Measurements from ENCODE around the gene MIB1. TPM values are rescaled to one million over a fixed set of nuclear protein-coding genes. Genes with fewer than 3 reads are reported as not detected.

The MIB1 gene
- total RNA-seq, 3 donors from 2014 or later (not counting 1 experiment from before 2014, with no cell fraction given), result 27.5 to 38.4 (median 35.6) TPM

GRCh38 chr18:21910906-21911305 lies 170.3 kb downstream of the MIB1 start:
- no peaks in the 10 kb centered on the region for H3K9me3 Mint-ChIP-seq
- no peak for ATAC-seq
- no peak overlapping the region for H3K4me3 ChIP-seq (ENCODE audit: low read length)
- intact Hi-C loops (cut with micrococcal nuclease), result no loop called here
- WGBS (ENCODE audit: insufficient coverage), result 74% methylated on average over 5 of the region's 5 CpGs
- H3K4me1 Mint-ChIP-seq, result no peaks in the 10 kb centered on the region
- no peaks in the 10 kb centered on the region for H3K36me3 Mint-ChIP-seq
- H3K27ac ChIP-seq (ENCODE audit: low read length), result no peak overlapping the region
- peaks cover 3% of the 10 kb centered on the region for H3K27me3 ChIP-seq (ENCODE audit: control insufficient read depth, insufficient read depth, low read length)
- no peaks in the 10 kb centered on the region for H3K4me1 ChIP-seq (ENCODE audit: control insufficient read depth, insufficient read depth, low read length)
- no peaks in the 10 kb centered on the region for H3K9me3 ChIP-seq (ENCODE audit: control insufficient read depth, insufficient read depth, low read length)
- H3K27me3 Mint-ChIP-seq (ENCODE audit: low read depth in 2 of 2), result peaks cover 17 to 37% of the 10 kb centered on the region in 2 donors
- H3K27ac Mint-ChIP-seq, result no peak overlapping the region
- TF ChIP-seq CTCF (IDR thresholded peaks at IDR 0.05), result no peak
- H3K4me3 Mint-ChIP-seq, result no peak overlapping the region
- DNase-seq, result no peak
- no peaks in the 10 kb centered on the region for H3K36me3 ChIP-seq (ENCODE audit: control insufficient read depth, insufficient read depth, low read length)

GRCh38 chr18:21911551-21911950 lies 171.0 kb downstream of the MIB1 start:
- H3K9me3 ChIP-seq (ENCODE audit: control insufficient read depth, insufficient read depth, low read length), result no peaks in the 10 kb centered on the region
- no peaks in the 10 kb centered on the region for H3K36me3 ChIP-seq (ENCODE audit: control insufficient read depth, insufficient read depth, low read length)
- no peak for ATAC-seq
- Mint-ChIP-seq H3K27me3 (ENCODE audit: low read depth in 2 of 2) (peaks cover 20 to 35% of the 10 kb centered on the region in 2 donors), H3K4me3 (no peak overlapping the region), H3K4me1 (no peaks in the 10 kb centered on the region), H3K27ac (no peak overlapping the region), H3K9me3 (no peaks in the 10 kb centered on the region), H3K36me3 (no peaks in the 10 kb centered on the region)
- WGBS (ENCODE audit: insufficient coverage), result 6% methylated on average over 4 of the region's 5 CpGs
- no peak for TF ChIP-seq CTCF (IDR thresholded peaks at IDR 0.05)
- H3K27ac ChIP-seq (ENCODE audit: low read length), result no peak overlapping the region
- no peak overlapping the region for H3K4me3 ChIP-seq (ENCODE audit: low read length)
- intact Hi-C loops (cut with micrococcal nuclease), result no loop called here
- peaks cover 3% of the 10 kb centered on the region for H3K27me3 ChIP-seq (ENCODE audit: control insufficient read depth, insufficient read depth, low read length)
- H3K4me1 ChIP-seq (ENCODE audit: control insufficient read depth, insufficient read depth, low read length), result no peaks in the 10 kb centered on the region
- DNase-seq, result no peak

GRCh38 chr18:21912339-21913239 lies 172.0 kb downstream of the MIB1 start:
- Mint-ChIP-seq H3K27ac (no peak overlapping the region), H3K27me3 (ENCODE audit: low read depth in 2 of 2) (peaks cover 20 to 25% of the 10 kb centered on the region in 2 donors), H3K9me3 (no peaks in the 10 kb centered on the region), H3K4me3 (no peak overlapping the region), H3K36me3 (no peaks in the 10 kb centered on the region), H3K4me1 (no peaks in the 10 kb centered on the region)
- ATAC-seq (no peak), DNase-seq (no peak)
- H3K4me1 ChIP-seq (ENCODE audit: control insufficient read depth, insufficient read depth, low read length), result no peaks in the 10 kb centered on the region
- no peaks in the 10 kb centered on the region for H3K9me3 ChIP-seq (ENCODE audit: control insufficient read depth, insufficient read depth, low read length)
- TF ChIP-seq CTCF (IDR thresholded peaks at IDR 0.05), result no peak
- intact Hi-C loops (cut with micrococcal nuclease), result no loop called here
- 83% methylated on average over 5 of the region's 5 CpGs for WGBS (ENCODE audit: insufficient coverage)
- no peak overlapping the region for H3K4me3 ChIP-seq (ENCODE audit: low read length)
- no peaks in the 10 kb centered on the region for H3K36me3 ChIP-seq (ENCODE audit: control insufficient read depth, insufficient read depth, low read length)
- no peaks in the 10 kb centered on the region for H3K27me3 ChIP-seq (ENCODE audit: control insufficient read depth, insufficient read depth, low read length)
- no peak overlapping the region for H3K27ac ChIP-seq (ENCODE audit: low read length)

Measured in natural killer cell (primary cell).